Sigmoid colon (tissue), 4 donors: Measurements from ENCODE around the gene ZFPM1.

Experiments used
- CTCF ChIP-seq, 4 experiments: fragments of 450-650 bp in 3 of 4; fragments of 200-600 bp in 1 of 4; IDR thresholded peaks; one replicate each; pipeline ENCODE4 v1.5.1; 2016 to 2019; ENCODE audit warnings: antibody characterized with exemption in 4 of 4, mild to moderate bottlenecking in 3 of 4, moderate library complexity in 2 of 4
- POLR2A ChIP-seq, 2 donors: fragments of 450-650 bp; IDR thresholded peaks; one replicate each; pipeline ENCODE4 v1.6.1; 2016; ENCODE audit warnings: antibody characterized with exemption in 2 of 2, mild to moderate bottlenecking in 2 of 2, moderate library complexity in 2 of 2
- POLR2AphosphoS5 ChIP-seq, 4 donors: sonication (generic); formaldehyde crosslinking; IDR thresholded peaks; one replicate each; pipeline ENCODE4 v1.6.1; 2017; ENCODE audit warnings: antibody characterized with exemption in 4 of 4

GRCh38 chr16:88476817-88477397 lies 23.8 kb downstream of the ZFPM1 start:
- TF ChIP-seq POLR2A (IDR thresholded peaks at IDR 0.05): no peak
- no peak for TF ChIP-seq CTCF (IDR thresholded peaks at IDR 0.05)
- TF ChIP-seq POLR2AphosphoS5 (IDR thresholded peaks at IDR 0.05): no peak
